Kidney epithelial cell (primary cell): ENCODE data around the gene MAPKAP1. TPM values are rescaled to one million over a fixed set of nuclear protein-coding genes. Genes with fewer than 3 reads are reported as not detected.

Source experiments
- DNase-seq: peaks from one replicate; pipeline ENCODE4 v3.0.0-alpha.2; 2010; ENCODE audit warnings: low read depth
- H3K27me3 ChIP-seq: 2 replicates; pipeline ENCODE4 v1.6.0; 2011; ENCODE audit warnings: low read length; ENCODE audit not compliant: control insufficient read depth, insufficient read depth
- H3K36me3 ChIP-seq: 2 replicates; pipeline ENCODE4 v1.5.1; 2011; ENCODE audit warnings: low read length; ENCODE audit not compliant: control insufficient read depth, insufficient read depth
- H3K4me3 ChIP-seq: 2 replicates; pipeline ENCODE4 v1.5.1; 2011; ENCODE audit warnings: low read depth, mild to moderate bottlenecking, control low read depth, low read length
- total RNA-seq: library from RNA; depleted of rRNA; stranded (reverse); fragments of >200 nt; gene quantifications from 2 replicates; pipeline ENCODE4 v1.2.3, GENCODE V29; 2015
- TF ChIP-seq, protein P1 (sequence below): IDR thresholded peaks from 2 replicates; pipeline ENCODE4 v1.5.1; 2011; ENCODE audit warnings: mild to moderate bottlenecking, moderate library complexity, low read length, control low read depth, inconsistent platforms; ENCODE audit not compliant: insufficient read depth, poor library complexity, severe bottlenecking

The MAPKAP1 gene
- total RNA-seq, 1 donor from 2014 or later = 101 TPM

GRCh38 chr9:125644819-125645507 lies 62.0 kb downstream of the MAPKAP1 start:
- no peaks in the 10 kb centered on the region for H3K36me3 ChIP-seq
- DNase-seq = no peak

GRCh38 chr9:125642311-125642710 lies 64.7 kb downstream of the MAPKAP1 start:
- Histone ChIP-seq H3K4me3 (no peak overlapping the region), H3K27me3 (no peaks in the 10 kb centered on the region), H3K36me3 (no peaks in the 10 kb centered on the region)
- TF ChIP-seq, protein P1, sequence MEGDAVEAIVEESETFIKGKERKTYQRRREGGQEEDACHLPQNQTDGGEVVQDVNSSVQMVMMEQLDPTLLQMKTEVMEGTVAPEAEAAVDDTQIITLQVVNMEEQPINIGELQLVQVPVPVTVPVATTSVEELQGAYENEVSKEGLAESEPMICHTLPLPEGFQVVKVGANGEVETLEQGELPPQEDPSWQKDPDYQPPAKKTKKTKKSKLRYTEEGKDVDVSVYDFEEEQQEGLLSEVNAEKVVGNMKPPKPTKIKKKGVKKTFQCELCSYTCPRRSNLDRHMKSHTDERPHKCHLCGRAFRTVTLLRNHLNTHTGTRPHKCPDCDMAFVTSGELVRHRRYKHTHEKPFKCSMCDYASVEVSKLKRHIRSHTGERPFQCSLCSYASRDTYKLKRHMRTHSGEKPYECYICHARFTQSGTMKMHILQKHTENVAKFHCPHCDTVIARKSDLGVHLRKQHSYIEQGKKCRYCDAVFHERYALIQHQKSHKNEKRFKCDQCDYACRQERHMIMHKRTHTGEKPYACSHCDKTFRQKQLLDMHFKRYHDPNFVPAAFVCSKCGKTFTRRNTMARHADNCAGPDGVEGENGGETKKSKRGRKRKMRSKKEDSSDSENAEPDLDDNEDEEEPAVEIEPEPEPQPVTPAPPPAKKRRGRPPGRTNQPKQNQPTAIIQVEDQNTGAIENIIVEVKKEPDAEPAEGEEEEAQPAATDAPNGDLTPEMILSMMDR = no peak
- no peak for DNase-seq

More at GRCh38 chr9:125644819-125645507, 62.0 kb downstream of the MAPKAP1 start:
- TF ChIP-seq, protein P1 = no peak
- Histone ChIP-seq H3K4me3 (no peak overlapping the region), H3K27me3 (no peaks in the 10 kb centered on the region)

- no peak for DNase-seq
- Histone ChIP-seq H3K4me3 (no peak overlapping the region), H3K36me3 (no peaks in the 10 kb centered on the region), H3K27me3 (no peaks in the 10 kb centered on the region)
- TF ChIP-seq, protein P1 = no peak
Observed at GRCh38 chr9:125639057-125639456, 68.0 kb downstream of the MAPKAP1 start.

- Histone ChIP-seq H3K4me3 (no peak overlapping the region), H3K27me3 (no peaks in the 10 kb centered on the region), H3K36me3 (no peaks in the 10 kb centered on the region)
- no peak for DNase-seq
- TF ChIP-seq, protein P1 = no peak
Observed at GRCh38 chr9:125638239-125639045, 68.6 kb downstream of the MAPKAP1 start.

- H3K4me3 ChIP-seq = no peak overlapping the region
- H3K27me3 ChIP-seq = no peaks in the 10 kb centered on the region
- no peak for DNase-seq
- TF ChIP-seq, protein P1 = no peak
- no peaks in the 10 kb centered on the region for H3K36me3 ChIP-seq
Observed at GRCh38 chr9:125637241-125637640, 69.8 kb downstream of the MAPKAP1 start.
